AG09309 (cell line): Measurements from ENCODE around the gene TNNC1.

ENCODE experiments used
- DNase-seq: peaks from one replicate; pipeline ENCODE4 v3.0.0-alpha.2; 2010; ENCODE audit warnings: low read depth
- H3K4me3 ChIP-seq: 2 replicates; pipeline ENCODE4 v1.5.1; 2011; ENCODE audit warnings: mild to moderate bottlenecking, low read depth, low read length, moderate library complexity; ENCODE audit not compliant: control insufficient read depth
- TF ChIP-seq, protein P1 (sequence below): IDR thresholded peaks from 2 replicates; pipeline ENCODE4 v1.5.1; 2011; ENCODE audit warnings: mild to moderate bottlenecking, low read depth, low read length, inconsistent platforms; ENCODE audit not compliant: insufficient read depth, control insufficient read depth; ENCODE audit errors: missing control alignments

TNNC1 gene

GRCh38 chr3:52489453-52489852 lies 35.6 kb upstream of the TNNC1 start:
- no peak for DNase-seq
- no peak overlapping the region for H3K4me3 ChIP-seq
- TF ChIP-seq, protein P1, sequence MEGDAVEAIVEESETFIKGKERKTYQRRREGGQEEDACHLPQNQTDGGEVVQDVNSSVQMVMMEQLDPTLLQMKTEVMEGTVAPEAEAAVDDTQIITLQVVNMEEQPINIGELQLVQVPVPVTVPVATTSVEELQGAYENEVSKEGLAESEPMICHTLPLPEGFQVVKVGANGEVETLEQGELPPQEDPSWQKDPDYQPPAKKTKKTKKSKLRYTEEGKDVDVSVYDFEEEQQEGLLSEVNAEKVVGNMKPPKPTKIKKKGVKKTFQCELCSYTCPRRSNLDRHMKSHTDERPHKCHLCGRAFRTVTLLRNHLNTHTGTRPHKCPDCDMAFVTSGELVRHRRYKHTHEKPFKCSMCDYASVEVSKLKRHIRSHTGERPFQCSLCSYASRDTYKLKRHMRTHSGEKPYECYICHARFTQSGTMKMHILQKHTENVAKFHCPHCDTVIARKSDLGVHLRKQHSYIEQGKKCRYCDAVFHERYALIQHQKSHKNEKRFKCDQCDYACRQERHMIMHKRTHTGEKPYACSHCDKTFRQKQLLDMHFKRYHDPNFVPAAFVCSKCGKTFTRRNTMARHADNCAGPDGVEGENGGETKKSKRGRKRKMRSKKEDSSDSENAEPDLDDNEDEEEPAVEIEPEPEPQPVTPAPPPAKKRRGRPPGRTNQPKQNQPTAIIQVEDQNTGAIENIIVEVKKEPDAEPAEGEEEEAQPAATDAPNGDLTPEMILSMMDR, result no peak

DNA sequence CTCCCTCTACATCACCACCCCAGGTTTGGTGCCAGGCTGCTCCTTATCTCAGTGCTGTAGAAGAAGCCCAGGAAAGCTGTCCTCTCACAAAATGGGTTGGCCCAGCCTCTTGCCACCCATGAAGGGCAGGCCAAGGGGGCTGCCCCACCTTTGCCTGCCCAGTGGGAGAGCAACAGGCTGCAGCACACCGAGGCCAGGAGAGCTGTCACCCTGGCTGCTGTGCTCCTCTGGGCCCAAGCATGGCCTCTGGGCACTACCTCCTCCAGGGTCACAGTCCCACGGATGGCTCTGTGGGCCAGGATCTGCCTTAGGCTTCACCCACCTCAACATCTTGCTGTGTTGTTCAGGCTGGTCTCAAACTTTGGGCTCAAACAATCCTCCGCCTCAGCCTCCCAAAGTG lies 34.9 kb upstream of the TNNC1 start:
- no peak for DNase-seq
- TF ChIP-seq, protein P1, result no peak
- H3K4me3 ChIP-seq, result no peak overlapping the region

DNA sequence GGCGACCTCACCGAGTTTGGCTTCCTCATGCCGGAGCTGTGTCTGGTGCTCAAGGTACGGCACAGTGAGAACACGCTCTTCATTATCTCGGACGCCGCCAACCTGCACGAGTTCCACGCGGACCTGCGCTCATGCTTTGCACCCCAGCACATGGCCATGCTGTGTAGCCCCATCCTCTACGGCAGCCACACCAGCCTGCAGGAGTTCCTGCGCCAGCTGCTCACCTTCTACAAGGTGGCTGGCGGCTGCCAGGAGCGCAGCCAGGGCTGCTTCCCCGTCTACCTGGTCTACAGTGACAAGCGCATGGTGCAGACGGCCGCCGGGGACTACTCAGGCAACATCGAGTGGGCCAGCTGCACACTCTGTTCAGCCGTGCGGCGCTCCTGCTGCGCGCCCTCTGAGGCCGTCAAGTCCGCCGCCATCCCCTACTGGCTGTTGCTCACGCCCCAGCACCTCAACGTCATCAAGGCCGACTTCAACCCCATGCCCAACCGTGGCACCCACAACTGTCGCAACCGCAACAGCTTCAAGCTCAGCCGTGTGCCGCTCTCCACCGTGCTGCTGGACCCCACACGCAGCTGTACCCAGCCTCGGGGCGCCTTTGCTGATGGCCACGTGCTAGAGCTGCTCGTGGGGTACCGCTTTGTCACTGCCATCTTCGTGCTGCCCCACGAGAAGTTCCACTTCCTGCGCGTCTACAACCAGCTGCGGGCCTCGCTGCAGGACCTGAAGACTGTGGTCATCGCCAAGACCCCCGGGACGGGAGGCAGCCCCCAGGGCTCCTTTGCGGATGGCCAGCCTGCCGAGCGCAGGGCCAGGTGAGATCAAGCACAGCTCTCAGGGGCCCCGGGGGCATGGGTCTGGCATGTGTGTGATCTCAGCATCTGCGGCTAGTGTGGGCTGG lies 34.2 kb upstream of the TNNC1 start:
- H3K4me3 ChIP-seq, result no peak overlapping the region
- no peak for DNase-seq
- TF ChIP-seq, protein P1, result no peak

GRCh38 chr3:52487050-52487787 lies 33.4 kb upstream of the TNNC1 start:
- no peak for DNase-seq
- H3K4me3 ChIP-seq, result no peak overlapping the region
- TF ChIP-seq, protein P1, result no peak

DNA sequence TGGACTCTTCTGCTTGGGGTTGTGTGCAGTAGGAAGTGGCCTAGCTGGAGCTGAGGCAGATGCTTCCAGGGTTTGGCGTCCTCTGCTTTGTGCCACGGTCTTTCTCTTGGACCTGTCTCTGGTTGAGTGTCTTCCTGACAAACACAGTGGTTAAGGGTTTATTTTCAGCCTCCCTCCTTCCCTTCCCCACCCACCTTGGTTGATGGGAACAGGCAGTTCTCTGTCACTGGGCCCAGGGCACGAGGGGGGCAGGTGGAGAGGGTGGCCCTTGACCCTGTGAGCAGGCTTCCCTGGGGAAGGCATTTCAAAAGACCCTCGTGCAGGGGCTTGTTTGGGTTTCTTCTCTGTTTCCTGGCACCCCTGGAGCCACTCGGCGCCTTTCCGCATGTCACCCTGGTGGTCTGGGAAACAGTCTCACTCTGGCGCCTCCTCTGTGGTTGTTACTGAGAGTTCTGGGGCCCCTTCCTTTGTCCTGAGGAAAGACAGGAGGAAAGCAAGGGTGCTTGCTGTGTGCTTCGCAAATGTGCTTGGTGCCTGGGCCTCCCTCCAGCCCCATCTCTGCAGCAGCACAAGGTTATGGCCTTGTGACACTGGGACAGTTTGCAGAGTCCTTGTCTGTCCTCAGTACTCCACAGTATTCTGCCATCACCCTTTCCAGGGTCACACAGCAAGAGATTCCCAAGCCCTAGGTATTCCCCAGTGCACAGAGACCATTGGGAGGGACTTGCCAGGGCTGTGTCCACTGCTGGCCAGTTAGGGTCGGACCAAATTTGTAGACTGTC lies 31.0 kb upstream of the TNNC1 start:
- no peak for DNase-seq
- TF ChIP-seq, protein P1, result no peak
- no peak overlapping the region for H3K4me3 ChIP-seq

DNA sequence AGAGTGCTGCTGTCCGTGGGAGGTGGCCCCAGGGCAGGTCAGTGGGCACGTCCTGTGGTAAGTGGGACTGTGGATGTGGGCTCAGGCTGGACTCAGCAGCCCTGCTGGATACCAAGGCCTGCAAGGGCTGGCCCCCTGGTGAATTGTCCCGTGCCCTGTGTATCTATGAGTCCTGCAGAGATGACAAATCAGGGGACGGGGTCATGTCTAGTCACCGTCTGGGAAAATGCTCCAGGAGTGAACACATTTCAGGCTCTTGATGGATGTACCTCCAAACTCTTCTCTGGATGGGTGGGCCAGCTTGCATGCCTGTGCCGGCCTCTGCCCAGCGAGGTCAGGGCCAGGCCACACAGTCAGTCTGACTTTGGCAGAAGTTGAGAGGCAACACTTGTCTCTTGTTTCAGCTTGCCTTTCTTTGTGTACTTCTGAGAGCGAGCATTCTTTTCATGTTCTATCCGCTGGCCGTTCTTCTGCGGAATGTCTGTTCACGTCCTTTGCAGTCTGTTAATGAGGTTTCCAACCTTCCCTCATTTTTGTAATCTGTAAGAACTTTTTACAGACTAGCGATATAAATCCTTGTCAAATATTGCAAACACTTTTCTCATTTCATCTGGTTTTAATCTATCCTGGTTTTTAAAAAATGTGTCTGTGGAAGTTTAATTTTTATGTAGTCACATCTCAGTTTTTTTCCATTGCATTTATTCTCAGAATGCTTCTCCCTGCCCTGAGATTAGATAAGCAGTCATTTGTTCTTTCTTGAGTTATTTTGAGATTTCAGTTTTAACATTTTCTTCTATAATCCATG lies 29.9 kb upstream of the TNNC1 start:
- peak; percentile 71 for DNase-seq
- H3K4me3 ChIP-seq, result no peak overlapping the region
- TF ChIP-seq, protein P1, result no peak
